ENCODE measurements around the gene LBH.

The LBH gene

DNA sequence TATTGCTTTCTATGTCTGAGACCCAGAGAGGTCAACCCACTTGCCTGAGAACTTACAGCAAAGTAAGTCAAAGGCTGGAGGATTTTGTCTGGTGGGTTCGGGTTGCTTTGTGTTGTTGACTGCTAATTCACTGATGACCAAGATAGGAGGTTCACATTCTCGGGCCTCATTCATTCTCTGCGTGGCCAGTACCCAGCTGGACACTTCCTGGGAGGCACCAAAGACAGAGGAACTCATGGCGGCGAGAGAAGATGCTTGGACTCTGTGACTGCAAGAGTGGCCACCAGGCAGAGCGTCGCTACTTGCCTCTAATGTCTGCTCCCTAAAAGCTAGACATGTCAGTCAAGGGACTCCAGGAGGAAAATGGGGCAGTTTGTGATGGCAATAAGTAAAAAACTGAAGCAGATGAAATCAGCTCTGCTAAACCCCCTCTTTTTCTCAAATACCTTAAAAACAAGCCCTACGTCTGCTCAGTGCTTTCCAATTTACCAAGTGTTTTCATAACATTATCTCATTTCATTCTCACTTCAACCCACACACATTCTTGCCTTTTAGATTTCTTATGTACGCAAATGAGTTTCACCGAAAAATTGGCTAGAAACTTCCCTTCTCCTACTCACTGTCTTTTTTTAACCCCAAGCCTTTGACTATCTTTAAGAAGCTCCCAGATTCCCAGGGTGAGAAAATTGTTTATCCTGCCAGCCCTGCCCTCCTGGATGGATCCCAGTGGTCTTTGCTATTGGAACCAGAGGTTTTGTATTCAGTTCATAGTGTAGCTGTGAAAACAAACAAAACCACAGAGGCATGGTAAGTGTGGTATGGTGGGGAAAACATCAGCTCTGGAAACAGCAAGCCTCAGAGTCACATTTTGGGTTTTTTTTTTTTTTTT lies 4.9 kb upstream of the LBH start:
- Histone ChIP-seq H3K9ac (ENCODE audit: low read depth, low read length) (no peak overlapping the region), H3K4me3 (ENCODE audit: low read length) (no peak overlapping the region)

DNA sequence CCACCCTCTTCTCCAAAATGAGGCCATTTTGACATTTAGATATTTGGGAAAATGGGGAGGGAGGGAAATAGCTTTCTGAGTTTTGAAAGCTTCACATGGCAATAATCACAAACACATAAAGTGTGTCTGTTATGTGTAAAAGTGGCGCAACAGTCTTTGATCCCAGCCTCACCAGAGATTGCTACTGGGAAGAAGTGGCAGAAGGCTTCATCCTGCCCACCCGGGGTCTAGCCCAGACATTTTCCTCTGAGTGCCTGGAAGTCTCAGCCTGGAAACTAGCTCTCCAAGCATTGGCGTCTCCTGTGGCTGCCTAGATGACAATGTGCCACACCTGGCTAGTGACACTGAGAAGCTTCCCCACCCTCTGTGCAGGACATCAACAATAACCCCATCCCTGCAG lies 1.7 kb upstream of the LBH start:
- peaks cover 48% of the 10 kb centered on the region for H3K27me3 ChIP-seq (ENCODE audit: insufficient read depth, low read length)
- no peaks in the 10 kb centered on the region for H3K36me3 ChIP-seq (ENCODE audit: insufficient read depth, low read length)
- H3K9me3 ChIP-seq (ENCODE audit: insufficient read depth, low read depth, low read length): no peaks in the 10 kb centered on the region
- H3K9ac ChIP-seq (ENCODE audit: low read depth, low read length): no peak overlapping the region
- no peak overlapping the region for H3K27ac ChIP-seq (ENCODE audit: low read depth, low read length)
- no peak overlapping the region for H3K4me3 ChIP-seq (ENCODE audit: low read length)
- 86% methylated on average over 3 of the region's 3 CpGs for WGBS
- peaks cover 22% of the 10 kb centered on the region for H3K4me1 ChIP-seq (ENCODE audit: insufficient read depth, low read length)

More for the DNA sequence above, 4.9 kb upstream of the LBH start:
- Histone ChIP-seq H3K36me3 (ENCODE audit: insufficient read depth, low read length) (no peaks in the 10 kb centered on the region), H3K4me1 (ENCODE audit: insufficient read depth, low read length) (peaks cover 4% of the 10 kb centered on the region), H3K9me3 (ENCODE audit: insufficient read depth, low read depth, low read length) (no peaks in the 10 kb centered on the region), H3K27ac (ENCODE audit: low read depth, low read length) (no peak overlapping the region), H3K27me3 (ENCODE audit: insufficient read depth, low read length) (peaks cover 28% of the 10 kb centered on the region)
- WGBS: 78% methylated on average over 10 of the region's 10 CpGs

DNA sequence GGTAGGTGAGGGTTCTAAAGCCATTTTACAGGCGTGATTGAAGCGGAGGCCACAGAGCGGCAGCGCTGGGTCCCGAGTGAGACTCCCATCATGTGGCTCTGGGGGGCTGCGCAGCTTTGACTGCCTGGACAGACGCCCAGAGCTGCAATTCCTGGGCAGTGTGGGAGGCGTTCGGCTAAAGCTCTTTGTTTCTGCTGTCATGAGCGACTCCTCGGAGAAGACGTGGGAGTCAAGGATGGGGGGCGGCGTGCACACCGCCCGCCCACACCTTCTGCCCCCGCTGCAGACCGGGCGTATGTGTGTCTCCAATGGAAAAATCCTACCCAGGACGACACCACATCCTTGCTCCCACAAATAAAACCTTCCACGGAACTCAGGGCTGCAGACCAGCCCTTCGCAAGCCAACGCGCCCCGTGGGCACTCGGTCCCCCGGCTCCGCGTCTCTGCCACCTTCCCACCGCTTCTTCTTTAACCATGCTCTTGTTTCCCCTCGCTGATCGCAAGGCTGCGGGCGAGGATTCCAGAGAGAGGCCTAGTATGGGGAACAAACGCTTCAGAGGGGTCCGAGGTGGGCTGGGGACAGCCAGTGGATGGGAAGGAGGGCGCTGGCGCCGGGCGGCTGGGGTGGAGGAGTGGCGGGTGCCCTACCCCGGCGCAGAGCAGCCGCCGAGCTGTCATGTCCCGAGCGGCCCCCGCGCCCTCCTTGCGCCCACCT lies 680 bp upstream of the LBH start:
- peak overlapping the region; percentile 42 for H3K9ac ChIP-seq (ENCODE audit: low read depth, low read length)
- H3K27ac ChIP-seq (ENCODE audit: low read depth, low read length): no peak overlapping the region

DNA sequence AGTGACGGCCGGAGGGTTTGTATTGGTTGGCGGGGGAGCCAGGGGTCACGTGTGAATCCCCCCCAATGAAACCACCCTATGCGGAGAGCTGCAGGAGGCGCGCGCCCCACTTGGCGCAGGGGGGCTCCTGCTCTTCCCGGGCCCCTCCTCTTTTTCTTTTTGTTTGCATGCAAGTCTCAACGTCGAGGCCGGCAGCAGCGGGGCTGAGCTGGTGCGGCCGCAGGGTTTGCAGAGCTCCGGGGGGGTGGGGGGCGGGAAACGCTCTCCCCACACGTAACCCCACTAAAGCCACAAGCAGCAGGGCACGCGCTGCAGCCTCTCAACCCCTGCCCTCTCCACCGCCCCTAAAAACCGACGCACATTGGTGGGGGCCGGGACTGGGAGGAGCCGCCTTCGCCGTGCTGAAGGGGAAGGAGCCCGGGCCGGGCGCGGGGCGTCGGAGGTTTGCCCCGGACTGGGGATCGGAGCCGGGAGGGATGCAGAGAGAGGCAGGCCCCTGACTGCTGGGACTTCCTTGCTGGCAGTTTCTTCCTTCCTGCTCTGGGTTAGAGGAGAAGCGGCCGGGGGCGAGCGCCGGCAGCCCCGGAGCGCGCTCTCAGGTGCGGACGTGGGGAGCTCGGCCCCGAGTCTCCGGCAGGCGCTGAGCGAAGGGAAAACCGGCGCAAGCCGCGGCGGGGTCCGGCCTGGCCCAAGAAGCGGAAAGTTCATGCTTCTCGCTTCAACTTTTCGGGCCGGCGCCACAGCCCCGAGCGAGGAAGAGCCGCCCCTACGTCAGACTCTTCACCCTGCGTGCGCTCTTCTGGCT lies 864 bp downstream of the LBH start:
- Histone ChIP-seq H3K4me1 (ENCODE audit: insufficient read depth, low read length) (peaks cover 20% of the 10 kb centered on the region), H3K4me3 (ENCODE audit: low read length) (peak overlapping the region; percentile 79), H3K27ac (ENCODE audit: low read depth, low read length) (peak overlapping the region; percentile 79; the same call in 1 of the 2 replicates), H3K36me3 (ENCODE audit: insufficient read depth, low read length) (peaks cover 12% of the 10 kb centered on the region), H3K9ac (ENCODE audit: low read depth, low read length) (peak overlapping the region; percentile 82), H3K9me3 (ENCODE audit: insufficient read depth, low read depth, low read length) (no peaks in the 10 kb centered on the region), H3K27me3 (ENCODE audit: insufficient read depth, low read length) (peaks cover 48% of the 10 kb centered on the region)
- under 1% methylated on average over 66 of the region's 70 CpGs for WGBS

More for the DNA sequence above, 680 bp upstream of the LBH start:
- WGBS: 3% methylated on average over 50 of the region's 50 CpGs
- Histone ChIP-seq H3K4me1 (ENCODE audit: insufficient read depth, low read length) (peaks cover 23% of the 10 kb centered on the region), H3K27me3 (ENCODE audit: insufficient read depth, low read length) (peaks cover 48% of the 10 kb centered on the region), H3K36me3 (ENCODE audit: insufficient read depth, low read length) (peaks cover 4% of the 10 kb centered on the region), H3K9me3 (ENCODE audit: insufficient read depth, low read depth, low read length) (no peaks in the 10 kb centered on the region), H3K4me3 (ENCODE audit: low read length) (peak overlapping the region; percentile 79)

DNA sequence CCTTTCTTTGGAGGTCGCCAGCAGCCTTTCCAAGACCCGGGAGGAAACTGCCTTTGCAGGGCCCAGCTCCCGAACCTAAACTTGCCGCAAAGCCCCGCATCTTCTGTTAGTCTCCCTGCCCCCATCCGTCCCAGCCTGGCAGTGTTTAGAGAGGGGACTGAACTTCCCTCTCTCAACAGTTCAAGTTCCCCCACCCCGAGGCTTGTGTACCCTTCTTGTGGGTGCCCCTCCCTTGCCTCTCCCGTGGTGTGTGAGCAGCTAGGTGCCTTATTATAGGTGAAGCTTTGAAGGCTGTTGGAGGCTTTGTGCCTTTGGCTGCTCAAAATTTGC lies 1.4 kb downstream of the LBH start:
- peak overlapping the region; percentile 79; the same call in 1 of the 2 replicates for H3K27ac ChIP-seq (ENCODE audit: low read depth, low read length)
- H3K9ac ChIP-seq (ENCODE audit: low read depth, low read length): peak overlapping the region; percentile 82
- WGBS: 0% methylated on average over 8 of the region's 8 CpGs
- peak overlapping the region; percentile 79 for H3K4me3 ChIP-seq (ENCODE audit: low read length)
- peaks cover 15% of the 10 kb centered on the region for H3K36me3 ChIP-seq (ENCODE audit: insufficient read depth, low read length)
- peaks cover 21% of the 10 kb centered on the region for H3K4me1 ChIP-seq (ENCODE audit: insufficient read depth, low read length)
- peaks cover 48% of the 10 kb centered on the region for H3K27me3 ChIP-seq (ENCODE audit: insufficient read depth, low read length)
- no peaks in the 10 kb centered on the region for H3K9me3 ChIP-seq (ENCODE audit: insufficient read depth, low read depth, low read length)

DNA sequence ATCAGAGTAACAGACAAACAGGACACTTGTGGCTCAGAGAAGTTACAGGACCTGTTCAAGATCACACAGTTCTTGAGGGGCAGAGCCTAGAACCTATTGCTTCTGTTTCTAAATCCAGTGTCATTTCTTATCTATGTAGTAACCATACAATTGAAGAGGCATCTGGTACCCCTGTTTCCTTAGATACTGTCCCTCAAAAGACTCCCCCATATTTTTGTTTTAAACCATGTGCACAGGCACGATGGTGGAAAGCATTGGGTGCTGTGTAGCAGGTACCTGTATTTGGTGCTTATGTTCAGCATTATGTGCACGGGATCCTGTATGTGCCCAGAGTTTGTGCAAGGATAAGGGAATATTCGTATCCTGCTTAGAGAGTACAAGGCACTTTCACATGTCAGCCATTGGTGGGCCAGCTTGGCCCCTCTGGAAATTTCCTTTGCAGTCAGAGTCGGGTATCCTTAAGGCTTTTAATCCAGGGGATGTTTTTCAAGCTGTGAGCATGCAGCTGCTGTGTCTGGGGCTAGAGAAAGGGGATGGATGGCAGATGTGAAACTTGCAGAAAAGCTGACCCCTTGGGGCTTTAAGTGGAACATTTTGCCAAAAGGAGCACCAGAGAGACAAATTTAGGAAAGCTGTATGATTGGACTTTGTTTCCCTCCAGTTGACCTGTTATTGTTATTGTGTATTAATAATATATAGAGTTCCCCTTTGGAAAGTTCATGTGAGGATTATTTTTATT lies 2.1 kb downstream of the LBH start:
- H3K9ac ChIP-seq (ENCODE audit: low read depth, low read length): 0 out of 2 replicates have a peak overlapping the region, but pooled peaks have one; percentile 82
- H3K4me3 ChIP-seq (ENCODE audit: low read length): peak overlapping the region; percentile 79
- peaks cover 16% of the 10 kb centered on the region for H3K36me3 ChIP-seq (ENCODE audit: insufficient read depth, low read length)
- 61% methylated on average over 4 of the region's 4 CpGs for WGBS
- H3K27ac ChIP-seq (ENCODE audit: low read depth, low read length): no peak overlapping the region
- peaks cover 21% of the 10 kb centered on the region for H3K4me1 ChIP-seq (ENCODE audit: insufficient read depth, low read length)
- no peaks in the 10 kb centered on the region for H3K9me3 ChIP-seq (ENCODE audit: insufficient read depth, low read depth, low read length)
- peaks cover 45% of the 10 kb centered on the region for H3K27me3 ChIP-seq (ENCODE audit: insufficient read depth, low read length)

DNA sequence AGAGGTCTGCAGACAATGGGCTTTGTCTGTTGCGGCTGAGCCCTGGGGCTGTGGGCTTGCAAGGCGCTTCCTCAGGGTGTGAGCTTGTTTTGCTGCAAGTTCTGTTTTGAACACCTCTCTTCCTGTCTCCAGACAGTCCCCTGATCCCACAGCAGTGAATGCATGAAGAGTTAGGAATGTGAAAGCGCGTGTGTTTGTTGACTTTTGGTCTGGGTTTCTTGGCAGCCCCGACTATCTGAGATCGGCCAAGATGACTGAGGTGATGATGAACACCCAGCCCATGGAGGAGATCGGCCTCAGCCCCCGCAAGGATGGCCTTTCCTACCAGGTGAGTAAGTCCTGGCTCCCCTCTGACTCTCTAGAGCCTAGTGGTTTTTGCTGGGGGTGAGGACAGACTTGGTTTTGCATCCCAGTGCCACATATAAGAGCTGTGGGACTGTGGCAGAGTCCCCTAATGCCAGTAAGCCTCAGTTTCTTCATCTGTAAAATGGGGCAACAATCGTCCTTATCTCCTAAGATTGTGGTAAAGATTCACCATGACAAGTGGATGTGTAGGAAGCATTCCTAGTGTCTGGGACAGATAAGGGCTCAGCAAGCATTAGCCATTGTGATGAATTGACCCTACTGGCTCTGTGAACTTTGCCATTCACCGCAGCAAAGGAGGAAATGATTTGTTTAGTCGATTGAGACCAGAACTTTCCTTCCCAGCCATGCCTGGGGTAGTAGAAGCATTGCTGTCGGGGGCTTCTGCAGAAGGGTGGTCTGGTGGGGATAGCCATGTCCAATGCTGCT lies 3.0 kb downstream of the LBH start:
- 75% methylated on average over 12 of the region's 12 CpGs for WGBS
- Histone ChIP-seq H3K4me3 (ENCODE audit: low read length) (no peak overlapping the region), H3K4me1 (ENCODE audit: insufficient read depth, low read length) (peaks cover 21% of the 10 kb centered on the region), H3K9ac (ENCODE audit: low read depth, low read length) (no peak overlapping the region), H3K27me3 (ENCODE audit: insufficient read depth, low read length) (peaks cover 42% of the 10 kb centered on the region), H3K27ac (ENCODE audit: low read depth, low read length) (no peak overlapping the region), H3K36me3 (ENCODE audit: insufficient read depth, low read length) (peaks cover 16% of the 10 kb centered on the region), H3K9me3 (ENCODE audit: insufficient read depth, low read depth, low read length) (no peaks in the 10 kb centered on the region)

DNA sequence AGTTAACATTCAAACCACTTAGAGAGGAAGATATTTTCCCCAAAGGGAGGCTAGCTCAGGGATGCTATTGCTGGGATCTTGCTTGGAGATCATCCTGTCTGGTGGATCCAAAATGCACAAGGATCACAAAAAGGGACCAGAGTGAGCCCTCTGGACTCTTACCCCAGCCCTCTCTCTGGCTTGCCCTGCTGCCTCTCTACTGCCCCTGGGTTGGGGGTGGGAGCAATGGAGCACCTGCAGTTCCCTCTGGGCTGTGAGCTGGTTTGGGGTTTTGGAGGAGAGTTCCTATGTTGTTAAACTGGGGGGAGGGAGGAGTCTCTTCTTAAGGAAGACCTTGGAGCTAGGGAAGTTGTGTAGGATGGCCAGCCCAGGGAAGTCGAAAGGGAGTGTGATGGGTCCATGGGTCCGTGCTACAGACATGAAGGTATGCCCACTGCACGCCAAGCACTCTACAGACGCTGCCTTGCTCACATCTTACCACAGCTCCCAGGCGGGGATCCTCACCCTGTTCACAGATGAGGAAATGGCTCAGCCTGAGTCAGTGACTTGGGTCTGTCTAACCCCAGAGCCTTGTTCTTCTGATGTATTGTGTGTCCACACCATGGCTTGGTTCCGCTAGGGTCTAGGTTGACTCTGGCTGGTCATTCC lies 3.8 kb downstream of the LBH start:
- no peaks in the 10 kb centered on the region for H3K9me3 ChIP-seq (ENCODE audit: insufficient read depth, low read depth, low read length)
- H3K4me1 ChIP-seq (ENCODE audit: insufficient read depth, low read length): peaks cover 21% of the 10 kb centered on the region
- peaks cover 34% of the 10 kb centered on the region for H3K27me3 ChIP-seq (ENCODE audit: insufficient read depth, low read length)
- H3K36me3 ChIP-seq (ENCODE audit: insufficient read depth, low read length): peaks cover 16% of the 10 kb centered on the region
- no peak overlapping the region for H3K27ac ChIP-seq (ENCODE audit: low read depth, low read length)
- H3K9ac ChIP-seq (ENCODE audit: low read depth, low read length): no peak overlapping the region
- 91% methylated on average over 6 of the region's 6 CpGs for WGBS
- no peak overlapping the region for H3K4me3 ChIP-seq (ENCODE audit: low read length)

DNA sequence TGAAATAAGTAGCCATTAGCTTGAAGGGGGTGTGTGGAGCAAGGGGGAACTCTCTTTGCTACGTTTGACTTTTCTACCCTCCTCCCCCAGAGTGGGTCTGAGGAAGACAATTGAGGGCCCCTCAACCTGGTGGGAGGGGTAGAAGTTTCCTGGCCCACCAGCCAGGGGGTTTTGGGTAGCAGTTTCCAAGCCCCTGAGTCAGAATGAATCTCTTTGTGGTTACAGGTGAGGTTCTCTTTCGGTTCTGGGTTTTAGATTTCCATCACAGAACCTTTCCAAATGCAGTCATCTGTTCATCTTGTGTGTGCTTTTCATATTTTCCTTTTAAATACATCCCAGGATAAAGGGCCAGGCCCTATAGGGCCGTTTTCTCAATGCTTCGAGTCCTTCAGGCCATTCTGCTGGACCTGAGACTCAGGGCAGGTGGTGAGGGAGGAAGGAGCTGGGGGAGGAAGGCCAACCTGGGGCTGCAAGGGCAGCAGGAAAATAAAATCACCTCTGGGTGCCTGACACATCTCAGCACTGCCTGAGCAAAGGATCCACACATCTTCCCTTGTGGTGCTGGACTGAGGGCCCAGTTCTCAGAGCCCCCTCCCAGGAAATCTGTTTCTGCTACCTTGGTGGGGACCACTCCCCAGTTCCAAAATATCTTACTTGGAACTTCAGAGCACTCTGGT lies 4.7 kb downstream of the LBH start:
- Histone ChIP-seq H3K27me3 (ENCODE audit: insufficient read depth, low read length) (peaks cover 26% of the 10 kb centered on the region), H3K4me1 (ENCODE audit: insufficient read depth, low read length) (peaks cover 21% of the 10 kb centered on the region), H3K4me3 (ENCODE audit: low read length) (no peak overlapping the region), H3K9me3 (ENCODE audit: insufficient read depth, low read depth, low read length) (no peaks in the 10 kb centered on the region), H3K27ac (ENCODE audit: low read depth, low read length) (no peak overlapping the region), H3K9ac (ENCODE audit: low read depth, low read length) (no peak overlapping the region), H3K36me3 (ENCODE audit: insufficient read depth, low read length) (peaks cover 18% of the 10 kb centered on the region)
- 92% methylated on average over 3 of the region's 4 CpGs for WGBS

Measured in HUES64 (cell line).